HPDE6-E6E7 (cell line): ENCODE data around the gene BCL11B.

Experiments
- DNase-seq: peaks from one replicate; pipeline ENCODE4 v3.0.0; 2011; ENCODE audit warnings: missing footprints; ENCODE audit errors: extremely low spot score

The BCL11B gene

DNA sequence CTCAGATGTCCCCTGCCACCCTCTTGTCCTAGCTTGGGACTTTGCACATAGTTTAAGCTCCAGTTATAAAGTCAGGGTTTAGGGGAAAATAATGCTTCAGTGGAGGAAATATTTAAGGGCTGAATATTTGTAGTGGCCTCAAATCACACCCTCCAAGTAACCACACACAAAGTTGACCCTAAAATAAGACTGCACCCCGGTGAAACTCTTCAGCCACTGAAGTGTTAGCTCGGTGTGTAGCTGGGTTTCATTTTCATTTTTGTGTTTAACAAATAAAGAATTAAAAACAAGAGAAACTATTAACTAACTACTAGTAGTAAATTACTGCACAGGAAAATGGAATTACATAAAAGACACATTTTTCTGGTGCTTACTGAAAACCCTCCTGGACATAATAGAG lies 14.8 kb upstream of the BCL11B start:
- no peak for DNase-seq

DNA sequence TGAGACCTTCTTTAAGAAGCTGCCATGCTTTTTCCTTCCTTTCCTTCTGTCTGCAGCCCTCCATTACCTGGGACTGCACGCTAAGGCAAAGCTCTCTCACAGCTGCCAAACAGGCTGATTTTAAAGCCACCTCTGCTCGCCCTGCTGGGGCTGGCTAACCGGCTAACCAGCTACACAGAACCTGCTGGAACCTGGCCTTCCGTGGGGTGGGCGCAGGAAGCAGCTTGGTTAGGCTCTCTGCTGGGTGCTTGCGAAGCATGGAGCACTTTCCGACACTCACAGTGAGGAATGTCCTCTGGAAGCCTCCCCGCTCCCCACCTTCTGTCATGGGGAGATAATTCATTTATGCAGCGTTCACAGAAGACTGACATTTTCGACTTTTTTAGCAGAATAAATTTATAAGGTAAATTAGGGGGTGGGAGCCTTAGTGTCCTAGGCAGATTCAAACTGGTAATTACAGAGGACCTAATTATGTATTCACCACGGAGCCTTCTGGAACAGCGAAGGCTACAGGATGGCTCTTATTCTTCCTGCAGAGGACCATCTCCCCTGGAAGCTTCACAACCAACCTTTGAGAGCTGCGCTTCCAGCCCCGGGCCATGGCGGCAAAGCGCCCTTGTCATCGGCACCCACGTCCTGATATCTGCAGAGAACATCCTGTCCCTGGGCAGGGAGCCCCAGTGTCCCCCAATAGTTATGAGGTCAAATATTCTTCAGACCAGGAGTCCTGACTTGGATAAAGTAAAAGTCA lies 12.4 kb upstream of the BCL11B start:
- DNase-seq = no peak

DNA sequence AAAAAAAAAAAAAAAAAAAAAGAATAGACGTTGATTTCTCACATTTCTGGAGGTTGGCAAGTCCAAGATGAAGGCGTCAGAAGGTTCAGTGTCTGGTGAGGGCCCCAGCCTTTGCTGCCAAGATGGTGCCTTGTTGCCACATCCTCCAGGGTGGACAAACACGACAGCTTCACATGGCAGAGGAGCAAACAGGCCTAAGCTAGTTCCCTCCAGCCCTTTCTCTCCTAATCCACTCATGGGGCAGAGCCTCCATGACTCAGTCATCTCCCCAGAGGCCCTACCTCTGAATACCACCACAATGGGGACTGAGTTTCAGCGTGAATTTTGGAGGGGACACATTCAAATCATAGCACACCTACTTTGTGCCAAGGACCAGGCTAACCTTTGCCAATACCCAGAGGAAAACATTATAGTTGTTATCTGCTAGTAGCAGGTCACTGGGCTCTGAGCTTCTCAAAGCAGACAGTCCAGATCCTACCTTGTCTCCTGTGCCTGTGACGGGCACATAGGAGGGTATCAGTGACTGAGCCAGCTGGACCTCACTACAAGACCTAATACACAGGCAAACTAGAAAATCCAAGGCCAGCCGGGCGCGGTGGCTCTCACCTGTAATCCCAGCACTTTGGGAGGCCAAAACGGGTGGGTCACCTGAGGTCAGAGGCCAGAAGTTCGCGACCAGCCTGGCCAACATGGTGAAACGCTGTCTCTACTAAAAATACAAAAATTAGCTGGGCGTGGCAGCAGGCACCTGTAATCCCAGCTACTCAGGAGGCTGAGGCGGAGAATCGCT lies 10.5 kb upstream of the BCL11B start:
- DNase-seq = no peak

DNA sequence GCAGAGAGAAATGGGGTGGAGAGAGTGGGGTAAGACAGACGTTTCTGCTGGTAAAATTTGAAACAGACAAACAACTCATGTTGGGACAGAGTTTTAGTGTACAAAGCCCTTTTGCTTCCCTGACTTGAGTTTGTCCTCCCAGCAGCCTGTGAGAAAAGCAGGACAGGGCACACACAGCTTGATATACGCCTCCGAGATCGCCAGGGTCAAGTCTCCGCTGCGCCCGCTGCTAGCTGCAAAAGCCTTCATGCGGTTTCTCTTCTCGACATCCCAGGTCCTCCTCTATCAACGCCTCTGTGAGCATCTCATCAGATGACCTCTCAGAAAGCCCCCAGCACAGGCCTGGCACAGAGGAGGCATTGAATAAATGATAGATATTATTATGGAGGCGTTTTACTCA lies 9.4 kb upstream of the BCL11B start:
- no peak for DNase-seq

DNA sequence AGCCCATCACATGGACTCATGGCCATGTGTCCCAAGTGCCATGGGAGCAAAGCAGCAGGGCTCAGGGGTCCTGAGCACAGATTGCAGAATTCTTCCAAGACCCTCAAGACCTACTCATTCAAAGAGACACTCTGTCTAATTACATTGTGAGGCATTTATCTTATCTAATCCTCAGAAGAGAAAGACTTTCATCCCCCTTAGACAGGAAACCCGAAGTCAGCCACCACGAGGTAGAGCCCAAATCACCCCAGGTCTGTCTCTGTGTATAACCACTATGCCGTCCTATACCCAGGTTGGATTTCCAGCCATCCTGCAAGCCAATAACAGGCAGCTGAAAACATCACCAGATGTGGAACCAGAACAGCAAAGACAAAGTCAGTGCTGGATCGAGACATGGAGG lies 8.9 kb upstream of the BCL11B start:
- no peak for DNase-seq

DNA sequence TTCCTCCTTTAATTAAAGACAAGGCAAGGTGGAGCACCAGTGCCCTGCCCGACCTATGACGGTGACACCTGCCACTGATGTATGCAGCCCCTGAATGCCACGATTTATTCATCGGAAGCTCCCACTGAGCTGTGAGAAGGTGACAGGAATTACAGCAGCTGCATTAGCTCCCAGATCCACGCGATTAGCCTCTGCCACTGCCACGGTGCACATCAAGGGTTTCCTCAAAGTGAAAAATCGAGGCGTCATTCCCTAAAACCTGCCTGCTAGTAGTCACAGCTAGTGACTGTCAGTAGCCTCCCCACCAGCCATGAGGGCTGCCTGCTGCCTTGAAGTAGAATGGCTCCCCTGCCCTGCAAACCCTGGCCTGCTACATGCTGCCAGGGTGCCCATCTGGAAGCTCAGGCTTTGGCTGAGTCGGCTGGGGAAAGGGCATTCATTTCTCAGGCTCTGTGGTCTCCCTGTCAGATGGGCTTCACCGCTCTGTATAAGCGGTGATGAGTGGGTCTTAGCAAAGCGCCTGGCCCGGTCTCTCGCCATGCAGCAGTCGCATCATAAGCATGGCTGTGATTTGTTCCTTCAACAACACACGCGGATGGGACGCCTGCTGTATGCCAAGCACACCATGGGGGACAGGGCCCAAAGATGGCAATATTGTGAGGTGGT lies 8.2 kb upstream of the BCL11B start:
- DNase-seq = no peak

DNA sequence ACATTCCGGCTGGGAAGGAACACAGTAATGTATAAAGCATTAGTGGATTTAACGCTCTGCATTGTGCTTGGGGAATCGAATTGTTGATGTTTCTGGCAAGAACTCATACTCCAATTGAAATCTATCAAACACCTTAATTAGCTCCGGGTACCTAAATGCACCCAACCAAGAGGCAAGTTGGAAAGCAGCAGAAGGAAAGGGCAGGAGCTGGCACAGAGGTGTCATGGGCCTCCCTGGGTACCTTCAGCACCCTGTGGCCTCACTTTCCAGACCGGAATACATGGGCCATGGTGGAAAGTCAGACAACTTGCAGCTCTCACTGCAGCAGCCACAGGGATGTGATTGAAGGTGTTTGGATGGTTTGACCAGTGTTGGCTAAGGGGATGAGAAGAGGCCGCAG lies 6.8 kb upstream of the BCL11B start:
- no peak for DNase-seq

DNA sequence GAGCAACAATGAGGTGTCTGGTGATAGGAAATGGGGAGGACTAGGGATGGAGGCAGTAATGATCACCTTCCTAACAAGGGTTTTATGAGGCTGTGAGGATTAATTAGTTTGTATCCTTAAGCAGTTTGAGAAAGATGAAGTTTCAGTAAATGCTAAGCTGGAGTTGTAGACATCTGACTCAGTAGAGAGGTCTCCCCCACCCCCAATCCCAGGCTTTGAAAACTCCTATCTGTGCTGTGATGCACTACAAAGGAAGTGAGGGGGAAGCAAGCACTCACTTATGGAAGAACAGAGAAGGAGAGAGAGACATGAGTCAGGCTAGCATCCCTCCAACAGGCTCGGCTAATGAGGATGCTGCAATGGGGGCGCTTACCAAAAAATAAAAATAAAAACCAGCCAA lies 5.5 kb upstream of the BCL11B start:
- DNase-seq = no peak

DNA sequence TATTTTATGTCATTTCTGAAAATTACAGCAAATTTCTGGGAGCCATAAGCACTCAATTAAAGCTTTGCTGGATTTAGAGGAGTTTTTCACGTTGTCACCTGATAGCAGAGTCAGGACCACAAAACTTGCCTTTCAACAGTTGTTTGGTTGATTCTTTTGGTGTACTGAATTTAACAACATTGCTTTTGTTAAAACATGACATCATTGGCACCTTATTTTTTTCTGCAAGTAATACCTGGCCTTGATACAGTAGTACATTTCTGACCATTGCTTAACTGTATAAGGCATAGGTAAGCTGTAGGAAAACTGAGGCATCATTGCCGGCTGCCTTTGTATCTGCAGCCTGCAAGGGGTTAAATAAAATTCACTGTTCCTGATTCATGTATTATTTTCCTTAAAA lies 4.5 kb upstream of the BCL11B start:
- DNase-seq = no peak

DNA sequence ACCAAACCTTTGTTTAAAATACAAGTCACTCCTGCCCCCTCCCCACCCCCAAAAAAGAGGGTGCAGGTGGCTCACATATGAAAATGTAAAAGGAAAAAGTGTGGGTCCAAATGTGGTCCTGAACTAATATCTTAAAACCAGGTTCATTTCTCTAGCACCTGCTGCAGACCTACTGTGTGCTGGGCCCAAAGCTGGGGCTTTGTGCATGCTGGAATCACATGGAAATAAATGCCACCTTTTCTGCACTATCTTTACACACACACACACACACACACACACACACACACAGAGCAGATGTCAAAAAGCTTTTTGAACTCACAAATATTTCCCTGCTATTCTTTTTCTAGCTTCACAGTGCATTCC lies 3.2 kb upstream of the BCL11B start:
- DNase-seq = no peak

DNA sequence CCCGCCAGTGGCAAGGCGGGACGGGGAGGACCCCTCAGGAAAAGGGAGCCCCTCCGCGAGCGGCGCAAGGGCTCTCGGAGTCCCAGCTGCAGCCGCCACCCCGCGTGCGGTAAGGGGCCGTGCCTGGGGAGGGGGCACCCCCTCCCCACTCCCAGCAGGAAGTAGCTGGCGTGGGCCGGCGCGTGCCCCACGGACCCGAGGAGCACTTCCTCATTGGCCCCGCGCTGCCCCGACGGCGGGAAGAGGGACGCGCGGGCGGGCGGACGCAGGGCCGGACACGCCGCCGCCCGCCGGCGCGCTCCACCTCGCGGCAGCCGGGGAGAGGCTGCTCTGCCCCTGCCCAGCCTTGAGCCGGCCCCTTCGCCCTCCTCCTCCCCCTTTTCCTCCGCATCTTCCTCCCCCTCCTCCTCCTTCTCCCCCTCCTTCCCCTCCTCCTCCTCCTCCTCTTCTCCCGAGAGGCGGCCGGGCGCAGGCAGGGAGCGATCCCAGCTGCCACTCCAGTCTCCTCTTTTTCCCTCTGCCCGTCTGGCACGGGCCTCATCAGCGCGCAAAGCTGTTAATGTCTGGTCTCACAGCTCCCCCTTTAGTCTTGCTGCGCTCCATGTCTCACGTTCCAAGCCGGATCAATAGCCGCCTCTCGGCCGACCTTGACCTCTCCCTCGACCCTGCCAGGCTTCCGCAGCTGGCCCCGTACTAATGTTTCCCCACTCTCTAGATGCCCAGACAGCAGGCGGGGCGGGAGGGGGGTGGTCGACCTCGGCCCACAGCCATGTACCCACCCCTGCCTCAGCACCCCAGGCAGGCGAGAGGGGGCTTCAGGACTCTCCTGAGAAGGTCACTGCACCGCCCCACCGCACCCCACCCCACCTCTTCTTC lies 2.6 kb upstream of the BCL11B start:
- DNase-seq = peak; percentile 73

DNA sequence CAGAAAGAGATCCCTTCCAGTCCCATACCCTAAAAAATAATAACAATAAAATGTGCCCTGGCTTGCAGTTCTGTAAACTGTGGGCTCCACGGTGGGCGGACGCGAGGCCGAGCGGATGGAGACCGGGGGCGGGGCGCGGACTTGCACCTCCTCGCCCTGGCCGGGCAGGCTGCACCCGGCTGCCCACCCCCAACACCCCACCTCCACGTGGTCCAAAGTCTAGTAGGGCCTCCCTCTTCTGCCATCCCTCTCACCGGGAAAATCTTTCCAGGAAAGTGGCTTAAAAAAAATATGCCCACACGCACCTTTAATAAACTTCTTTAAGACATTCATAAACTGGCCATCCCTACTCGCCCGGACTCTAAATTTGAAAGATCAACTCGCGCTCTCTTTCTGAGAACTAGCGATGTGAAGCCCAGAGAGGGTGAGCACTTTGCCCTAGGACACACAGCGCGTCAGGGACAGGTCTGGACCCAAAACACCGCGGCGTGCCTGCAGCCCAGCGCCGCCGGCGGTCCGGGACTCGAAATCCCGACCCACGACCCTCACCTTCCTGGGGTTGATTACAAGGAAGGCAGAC lies 1.9 kb upstream of the BCL11B start:
- no peak for DNase-seq

DNA sequence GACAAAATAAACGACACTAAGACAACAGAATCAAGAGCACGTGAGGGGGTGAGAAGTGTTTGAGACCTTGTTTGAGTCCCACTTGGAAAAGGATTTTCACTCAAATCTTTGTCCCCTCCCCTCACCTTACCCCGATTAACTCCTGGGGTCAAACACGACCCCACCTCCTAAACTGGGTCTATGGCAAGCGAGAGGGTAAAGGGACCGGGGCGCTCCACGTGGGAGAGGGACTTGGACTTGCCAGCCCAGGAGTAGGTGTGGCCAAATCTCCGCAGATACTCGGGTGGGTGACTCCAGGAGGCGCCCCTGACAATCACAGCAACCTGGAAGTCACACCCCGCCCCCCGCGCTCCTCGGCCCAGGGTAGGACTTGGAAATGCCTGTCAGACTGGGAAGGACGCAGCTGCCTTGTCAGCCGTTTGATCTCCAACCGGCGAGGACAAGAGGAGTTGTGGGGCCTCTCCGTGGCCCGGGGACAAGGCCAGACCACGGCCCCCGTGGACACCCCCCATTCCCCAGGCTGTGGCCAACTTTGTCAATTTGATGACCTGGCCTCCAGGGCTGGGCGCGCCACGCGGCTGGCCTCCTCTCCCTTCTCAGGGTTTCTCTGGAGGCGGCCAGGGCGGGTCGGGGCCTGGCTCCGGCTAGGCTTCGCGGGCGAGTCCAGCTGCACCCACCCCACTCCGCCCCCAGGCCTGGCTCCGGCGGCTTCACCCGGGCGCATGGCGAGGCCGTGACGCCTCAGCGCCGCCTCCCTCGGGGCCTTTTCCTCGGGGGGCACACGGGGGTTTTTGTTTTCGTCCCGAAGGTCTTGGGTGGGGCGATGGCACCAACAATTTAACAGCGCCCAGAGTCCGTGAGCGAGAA lies 1.1 kb upstream of the BCL11B start:
- no peak for DNase-seq

DNA sequence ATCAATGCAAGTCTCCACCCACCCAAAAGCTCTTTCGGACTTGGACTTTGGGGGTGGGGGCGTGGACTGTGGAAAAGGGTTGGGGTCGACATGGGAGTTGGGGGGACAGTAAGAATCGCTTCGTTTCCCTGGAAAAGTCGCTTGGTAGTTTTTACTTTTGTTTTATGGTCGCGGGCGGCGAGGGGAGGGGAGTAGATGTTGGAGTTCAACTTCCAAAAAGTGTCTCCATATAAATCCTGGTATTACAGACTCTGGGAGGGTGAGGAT lies 568 bp upstream of the BCL11B start:
- DNase-seq = no peak

DNA sequence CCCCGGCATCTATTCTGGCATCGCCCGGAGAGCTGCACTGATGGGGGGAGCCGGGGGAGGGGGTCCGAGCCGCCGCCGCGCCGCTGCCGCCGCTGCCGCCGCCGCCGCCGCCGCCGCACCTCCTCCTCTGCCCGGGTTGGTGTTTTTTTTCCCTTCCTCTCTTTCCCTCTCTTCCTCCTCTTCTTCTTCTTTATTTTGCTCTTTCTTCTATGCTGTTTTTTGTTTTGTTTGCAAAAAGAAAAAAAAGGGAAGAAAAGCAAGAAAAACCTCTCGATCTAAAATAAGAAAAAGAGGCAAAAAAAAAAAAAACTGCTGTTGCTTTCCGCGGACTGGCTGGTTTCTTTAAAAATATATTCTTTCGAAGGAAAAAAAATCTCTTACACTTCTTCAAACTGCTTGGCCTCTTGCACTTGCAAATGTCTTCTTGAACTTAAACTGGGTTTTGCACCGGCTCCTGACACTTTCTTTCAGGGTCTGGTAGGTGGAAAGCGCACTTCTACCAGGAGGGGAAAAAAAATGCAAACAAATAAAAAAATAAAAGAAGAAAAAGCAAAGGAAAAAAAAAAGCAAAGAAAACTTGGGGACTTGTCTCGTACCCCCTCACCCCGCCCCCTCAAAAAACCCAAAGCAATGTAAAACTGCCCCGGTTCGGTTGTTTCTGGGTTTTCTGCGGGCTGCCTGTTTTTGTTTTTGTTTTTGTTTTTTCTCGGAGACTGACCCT lies 616 bp downstream of the BCL11B start:
- no peak for DNase-seq

DNA sequence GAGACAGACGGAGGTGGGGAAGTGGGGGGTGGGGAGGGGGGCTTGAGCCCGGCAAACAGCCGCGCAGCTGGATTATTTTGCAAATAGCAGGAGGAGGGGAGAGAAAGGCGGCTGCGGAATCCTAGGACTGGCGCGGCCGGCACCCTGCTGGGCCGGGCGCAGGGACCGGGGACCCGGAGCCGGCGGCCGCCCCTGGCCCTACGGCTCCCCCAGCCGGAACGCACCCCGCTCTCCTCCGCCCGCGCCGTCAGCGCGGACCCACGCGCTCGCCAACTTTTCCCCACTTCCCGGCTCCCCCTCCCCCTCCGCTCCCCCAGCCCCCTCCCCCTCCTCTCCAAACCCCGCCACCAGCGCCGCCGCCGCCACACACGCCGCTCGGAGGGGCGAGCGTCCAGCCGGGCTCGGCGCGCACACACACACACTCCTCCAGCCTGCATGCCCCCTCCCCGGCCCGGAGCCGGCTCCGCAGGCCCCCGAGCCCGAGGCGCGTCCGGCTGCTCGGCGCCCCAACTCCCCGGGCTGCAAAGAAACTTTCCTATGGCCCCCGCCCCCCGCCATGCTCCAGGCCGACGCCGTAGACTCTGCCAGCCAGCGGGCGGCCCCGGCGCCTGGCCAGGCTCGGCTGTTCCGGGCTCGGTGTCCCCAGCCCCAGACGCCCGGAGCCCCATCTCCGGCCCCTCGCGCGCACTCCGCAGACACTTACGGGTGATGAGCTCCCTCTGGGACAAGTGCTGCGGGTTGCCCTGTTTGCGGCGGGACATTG lies 1.4 kb downstream of the BCL11B start:
- no peak for DNase-seq

DNA sequence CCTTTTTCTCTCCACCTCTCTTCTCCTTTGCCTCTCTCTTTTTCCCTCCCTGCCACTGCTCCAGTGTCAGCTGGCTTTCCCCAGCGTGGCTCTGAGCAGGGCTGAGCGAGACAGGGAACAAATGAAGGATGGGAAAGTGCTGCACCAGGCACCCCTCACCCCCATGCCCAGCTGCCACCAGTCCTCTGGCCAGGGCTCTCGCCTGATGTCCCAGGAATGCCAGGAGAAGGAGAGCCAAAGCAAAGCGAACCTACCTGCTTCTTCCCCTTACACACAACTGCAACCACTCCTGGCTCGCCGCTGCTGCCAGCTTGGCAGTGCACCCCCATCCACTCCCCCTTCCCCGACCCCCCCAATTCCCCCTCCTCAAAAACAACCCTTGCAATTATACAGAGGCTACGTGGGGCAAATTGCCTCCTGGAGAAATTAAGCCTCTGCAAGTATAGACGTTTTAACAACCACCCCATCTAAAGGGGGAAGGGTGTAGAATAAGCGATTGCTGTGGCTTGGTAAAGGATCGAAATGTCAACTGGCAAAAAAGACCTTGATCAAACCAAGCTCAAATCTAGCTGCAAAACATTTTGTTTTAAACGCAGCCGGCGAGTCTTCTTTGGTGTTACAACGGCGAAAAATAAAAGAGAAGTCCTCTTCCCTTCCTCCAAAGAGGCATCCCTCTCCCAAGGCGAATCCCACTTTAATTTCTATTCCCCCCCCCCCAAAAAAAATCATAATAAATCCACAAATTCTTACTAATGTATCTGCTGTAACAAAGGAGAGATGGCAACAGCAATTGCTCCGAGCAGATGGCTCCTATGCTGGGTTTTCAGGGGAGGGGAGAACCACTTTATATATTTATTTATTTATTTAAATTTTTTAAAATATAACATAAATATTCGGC lies 2.9 kb downstream of the BCL11B start:
- no peak for DNase-seq
